OCI-LY1 (cell line): Measurements from ENCODE around the gene TNFSF4.
"Not testable (repeated sequence)": the region's sequence is repeated elsewhere in the genome, so short reads cannot be mapped to it uniquely, and the experiment has no call there.

Experiments
- H2AFZ ChIP-seq: fragments of 200-600 bp; sonication (generic), shearing (Covaris generic); 2 replicates; pipeline ENCODE4 v1.6.0; 2014; ENCODE audit warnings: antibody characterized with exemption, mild to moderate bottlenecking, low read length
- H3F3A ChIP-seq: fragments of 200-600 bp; sonication (generic), shearing (Covaris generic); 2 replicates; pipeline ENCODE4 v1.6.0; 2014; ENCODE audit warnings: mild to moderate bottlenecking, antibody characterized with exemption, low read length, moderate library complexity; ENCODE audit not compliant: insufficient read depth
- H3K27ac ChIP-seq: fragments of 200-600 bp; sonication (generic); 2 replicates; pipeline ENCODE4 v1.5.1; 2014; ENCODE audit warnings: low read length, mixed run types, mild to moderate bottlenecking, low read depth; ENCODE audit not compliant: poor library complexity, severe bottlenecking
- H3K27me3 ChIP-seq: fragments of 200-600 bp; sonication (generic); 2 replicates; pipeline ENCODE4 v1.6.0; 2014; ENCODE audit warnings: antibody characterized with exemption, mild to moderate bottlenecking, low read length, moderate library complexity; ENCODE audit not compliant: insufficient read depth
- H3K36me3 ChIP-seq: fragments of 200-600 bp; sonication (generic); 2 replicates; pipeline ENCODE4 v1.6.1; 2014; ENCODE audit warnings: mild to moderate bottlenecking, antibody characterized with exemption, low read length, moderate library complexity, mixed read lengths; ENCODE audit not compliant: insufficient read depth
- H3K4me1 ChIP-seq: fragments of 200-600 bp; sonication (generic); 2 replicates; pipeline ENCODE4 v1.5.1; 2014; ENCODE audit warnings: mild to moderate bottlenecking, low read length, moderate library complexity; ENCODE audit not compliant: insufficient read depth, severe bottlenecking
- H3K4me2 ChIP-seq: fragments of 200-600 bp; sonication (generic), shearing (Covaris generic); 2 replicates; pipeline ENCODE4 v1.6.1; 2014; ENCODE audit warnings: low read length
- H3K4me3 ChIP-seq: fragments of 200-600 bp; sonication (generic); 2 replicates; pipeline ENCODE4 v1.5.1; 2014; ENCODE audit warnings: low read length, low read depth, mild to moderate bottlenecking, mixed read lengths; ENCODE audit not compliant: poor library complexity, severe bottlenecking
- H3K79me2 ChIP-seq: fragments of 200-600 bp; shearing (Covaris generic); 2 replicates; pipeline ENCODE4 v1.6.1; 2016; ENCODE audit warnings: mixed run types, low read length, mixed read lengths; ENCODE audit not compliant: insufficient read depth
- H3K9ac ChIP-seq: fragments of 200-600 bp; sonication (generic), shearing (Covaris generic); 2 replicates; pipeline ENCODE4 v1.6.1; 2014; ENCODE audit warnings: mild to moderate bottlenecking, low read length, mixed read lengths
- H3K9me2 ChIP-seq: fragments of 200-600 bp; sonication (generic), shearing (Covaris generic); 2 replicates; pipeline ENCODE4 v1.6.1; 2014; ENCODE audit warnings: low read depth, mild to moderate bottlenecking, low read length, mixed read lengths
- H3K9me3 ChIP-seq: fragments of 200-600 bp; shearing (Covaris generic); 2 replicates; pipeline ENCODE4 v1.6.1; 2014; ENCODE audit warnings: low read length, mixed read lengths
- H4K20me1 ChIP-seq: fragments of 200-600 bp; sonication (generic), shearing (Covaris generic); 2 replicates; pipeline ENCODE4 v1.6.0; 2016; ENCODE audit warnings: mild to moderate bottlenecking, low read length; ENCODE audit not compliant: insufficient read depth
- CTCF ChIP-seq: fragments of 200-600 bp; sonication (generic), shearing (Covaris generic); IDR thresholded peaks from 2 replicates; pipeline ENCODE4 v1.5.1; 2017; ENCODE audit warnings: mild to moderate bottlenecking, antibody characterized with exemption, low read length, moderate library complexity, mixed read lengths
- EZH2 ChIP-seq: fragments of 200-600 bp; sonication (generic), shearing (Covaris generic); IDR thresholded peaks from 2 replicates; pipeline ENCODE4 v1.8.0; 2017; ENCODE audit warnings: borderline replicate concordance, mixed run types, mild to moderate bottlenecking, antibody characterized with exemption, low read length, moderate library complexity, mixed read lengths

The TNFSF4 gene

GRCh38 chr1:173161510-173162221 lies 45.5 kb downstream of the TNFSF4 start:
- Histone ChIP-seq H3K4me1 (no peaks in the 10 kb centered on the region), H3K27ac (no peak overlapping the region), H2AFZ (no peak overlapping the region), H3K9me2 (no peaks in the 10 kb centered on the region), H3K27me3 (no peaks in the 10 kb centered on the region), H3K79me2 (no peaks in the 10 kb centered on the region), H3K36me3 (no peaks in the 10 kb centered on the region), H3K9me3 (no peaks in the 10 kb centered on the region), H3K9ac (no peak overlapping the region), H3K4me3 (no peak overlapping the region), H4K20me1 (no peaks in the 10 kb centered on the region), H3K4me2 (no peak overlapping the region), H3F3A (no peaks in the 10 kb centered on the region)
- TF ChIP-seq CTCF = no peak
- no peak for TF ChIP-seq EZH2

GRCh38 chr1:173153964-173154363 lies 53.2 kb downstream of the TNFSF4 start:
- not testable (repeated sequence) for H4K20me1 ChIP-seq, H3K4me2 ChIP-seq, H3K79me2 ChIP-seq, H3K4me3 ChIP-seq, H3K27ac ChIP-seq, H2AFZ ChIP-seq, H3K9ac ChIP-seq, H3F3A ChIP-seq, H3K36me3 ChIP-seq, H3K27me3 ChIP-seq, H3K4me1 ChIP-seq, H3K9me3 ChIP-seq, H3K9me2 ChIP-seq

GRCh38 chr1:173153503-173153902 lies 53.6 kb downstream of the TNFSF4 start:
- Histone ChIP-seq H3K9me3 (no peaks in the 10 kb centered on the region), H3K36me3 (no peaks in the 10 kb centered on the region), H3K27me3 (no peaks in the 10 kb centered on the region), H3K4me2 (no peak overlapping the region), H3F3A (no peaks in the 10 kb centered on the region), H3K79me2 (no peaks in the 10 kb centered on the region), H3K9ac (no peak overlapping the region), H3K27ac (no peak overlapping the region), H3K9me2 (no peaks in the 10 kb centered on the region), H2AFZ (no peak overlapping the region), H3K4me1 (no peaks in the 10 kb centered on the region), H3K4me3 (no peak overlapping the region), H4K20me1 (no peaks in the 10 kb centered on the region)
- no peak for TF ChIP-seq EZH2
- TF ChIP-seq CTCF = no peak

GRCh38 chr1:173152598-173152997 lies 54.5 kb downstream of the TNFSF4 start:
- no peaks in the 10 kb centered on the region for H3K9me3 ChIP-seq
- no peak overlapping the region for H3K9ac ChIP-seq
- no peak overlapping the region for H2AFZ ChIP-seq
- H3F3A ChIP-seq = no peaks in the 10 kb centered on the region
- TF ChIP-seq EZH2 = no peak
- TF ChIP-seq CTCF = no peak
- H3K4me1 ChIP-seq = no peaks in the 10 kb centered on the region
- no peak overlapping the region for H3K4me3 ChIP-seq
- H3K79me2 ChIP-seq = no peaks in the 10 kb centered on the region
- no peaks in the 10 kb centered on the region for H3K36me3 ChIP-seq
- H4K20me1 ChIP-seq = no peaks in the 10 kb centered on the region
- H3K4me2 ChIP-seq = no peak overlapping the region
- H3K27ac ChIP-seq = no peak overlapping the region
- H3K27me3 ChIP-seq = no peaks in the 10 kb centered on the region
- no peaks in the 10 kb centered on the region for H3K9me2 ChIP-seq
